HG02885 (cell line): ENCODE measurements around the gene IMMP2L.
"Not testable (repeated sequence)": the region's sequence is repeated elsewhere in the genome, so short reads cannot be mapped to it uniquely, and the experiment has no call there.

Experiments
- ATAC-seq: cut with Tn5 transposase; IDR thresholded peaks from one replicate; pipeline ENCODE4 v1.9.1; 2021; ENCODE audit warnings: mild to moderate bottlenecking; ENCODE audit not compliant: unreplicated experiment, poor library complexity

Gene IMMP2L

GRCh38 chr7:111511845-111512244, 50.4 kb downstream of the IMMP2L start:
- no peak for ATAC-seq

DNA sequence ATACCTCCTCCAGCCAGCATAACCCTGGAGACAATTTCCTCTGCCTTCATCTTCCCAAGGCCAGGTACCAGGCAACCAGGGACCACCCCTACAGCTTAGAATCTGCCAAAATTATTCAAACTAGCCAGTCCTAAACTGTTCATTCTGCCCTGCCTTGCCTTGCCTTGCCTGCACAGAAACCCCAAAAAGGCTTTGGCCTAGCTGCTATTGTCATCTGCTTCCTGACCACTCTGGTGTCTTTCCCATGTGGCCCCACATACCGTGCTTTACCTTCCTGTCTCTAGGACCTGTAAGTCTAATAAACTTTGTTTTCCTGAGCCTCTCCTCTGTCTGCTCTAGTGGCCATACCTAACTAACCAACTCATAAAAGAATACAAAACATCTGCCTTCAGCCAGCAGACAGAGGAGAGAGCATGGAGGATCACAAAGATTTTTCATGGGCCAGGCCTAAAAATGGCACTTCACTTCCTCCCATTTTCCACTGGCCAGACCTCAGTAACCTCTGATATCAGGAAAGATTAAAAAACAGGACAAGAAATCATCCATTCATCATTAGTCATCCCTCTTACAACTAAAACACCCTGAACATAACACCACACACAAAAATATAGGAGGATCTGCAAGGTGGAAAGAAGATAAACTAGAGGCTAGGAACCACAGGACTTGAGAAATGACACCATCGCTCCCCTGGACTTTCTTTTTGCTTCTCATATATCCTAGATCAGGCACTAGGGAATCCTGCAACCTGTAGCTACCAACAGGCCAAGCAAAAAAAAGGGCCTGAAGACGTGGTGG, 51.5 kb downstream of the IMMP2L start:
- no peak for ATAC-seq

- ATAC-seq = no peak
These were observed 52.2 kb downstream of the IMMP2L start for GRCh38 chr7:111510062-111510461.

- ATAC-seq = no peak
These were observed 53.0 kb downstream of the IMMP2L start for GRCh38 chr7:111509288-111509687.

GRCh38 chr7:111508387-111508786, 53.9 kb downstream of the IMMP2L start:
- ATAC-seq = peak; percentile 59

GRCh38 chr7:111505422-111505821, 56.9 kb downstream of the IMMP2L start:
- ATAC-seq = not testable (repeated sequence)

DNA sequence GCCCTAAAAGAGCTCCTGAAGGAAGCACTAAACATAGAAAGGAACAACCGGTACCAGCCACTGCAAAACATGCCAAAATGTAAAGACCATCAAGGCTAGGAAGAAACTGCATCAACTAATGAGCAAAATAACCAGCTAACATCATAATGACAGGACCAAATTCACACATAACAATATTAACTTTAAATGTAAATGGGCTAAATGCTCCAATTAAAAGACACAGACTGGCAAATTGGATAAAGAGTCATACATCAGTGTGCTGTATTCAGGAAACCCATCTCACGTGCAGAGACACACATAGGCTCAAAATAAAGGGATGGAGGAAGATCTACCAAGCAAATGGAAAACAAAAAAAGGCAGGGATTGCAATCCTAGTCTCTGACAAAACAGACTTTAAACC, 60.5 kb downstream of the IMMP2L start:
- ATAC-seq = not testable (repeated sequence)

DNA sequence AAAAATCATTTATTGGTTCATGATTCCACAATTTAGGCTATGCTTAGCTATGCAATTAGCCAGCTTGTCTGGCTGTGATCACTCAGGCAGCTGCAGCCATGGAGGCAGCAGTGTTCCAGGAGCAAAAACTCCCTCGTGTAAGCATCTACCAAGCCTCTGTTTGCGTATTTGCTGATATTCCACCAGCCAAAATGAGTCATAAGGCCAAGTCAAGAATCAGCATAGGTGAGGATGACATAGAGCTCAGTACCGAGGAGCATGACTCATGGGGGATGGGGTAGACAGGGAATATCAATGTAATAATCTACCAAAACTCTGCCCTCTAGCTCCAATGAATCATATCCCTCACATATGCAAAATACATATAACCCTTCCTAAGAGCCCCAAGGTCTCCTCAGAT, 63.3 kb downstream of the IMMP2L start:
- ATAC-seq = no peak

GRCh38 chr7:111498391-111499007, 63.8 kb downstream of the IMMP2L start:
- ATAC-seq = no peak

DNA sequence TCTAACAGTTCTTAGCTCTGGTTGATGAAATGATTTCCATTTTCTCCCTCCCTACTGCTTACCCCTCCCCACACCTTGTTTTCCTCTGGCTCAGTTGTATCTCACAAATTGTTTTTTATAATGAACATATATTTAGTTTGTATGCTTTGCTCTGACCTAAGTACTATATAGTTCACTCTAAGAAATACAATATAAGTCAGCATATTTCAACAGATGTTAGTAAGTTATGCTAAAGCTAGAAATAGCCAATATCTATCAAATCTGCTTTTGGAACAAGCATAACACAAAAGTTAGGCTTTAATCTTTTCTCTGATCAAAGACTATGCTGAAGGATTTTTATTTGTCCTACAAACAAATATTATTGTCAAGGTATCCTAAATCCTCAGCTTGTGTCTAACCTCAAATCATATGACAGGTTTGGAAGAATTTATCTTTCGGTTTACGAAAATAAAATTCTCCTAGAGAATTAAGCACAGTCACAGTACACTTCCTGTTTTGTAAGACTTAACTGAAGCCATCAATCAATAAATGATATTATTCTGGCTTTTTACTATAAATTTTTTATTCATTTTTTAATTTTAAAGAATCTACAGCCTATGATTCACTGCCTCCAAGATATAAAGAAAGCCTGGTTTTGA, 67.0 kb downstream of the IMMP2L start:
- ATAC-seq = no peak

DNA sequence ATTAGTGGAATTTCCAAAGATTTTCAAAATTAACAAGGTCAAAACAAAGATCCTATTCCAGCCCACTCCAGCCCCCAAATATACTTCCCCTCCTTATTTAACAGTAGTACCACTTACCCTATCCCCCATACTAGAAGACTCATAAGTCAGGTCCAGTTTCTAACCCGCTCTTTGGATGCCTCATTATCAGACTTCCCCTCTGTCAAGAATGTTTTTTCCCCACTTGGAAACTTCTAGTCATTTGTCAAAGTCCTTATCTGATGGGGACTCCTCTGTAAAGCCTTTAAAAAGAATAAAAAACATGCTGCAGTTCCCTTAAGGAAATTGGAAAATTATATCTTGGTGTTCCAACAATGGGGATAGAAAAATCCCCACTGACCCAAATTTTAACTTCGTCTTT, 70.1 kb downstream of the IMMP2L start:
- ATAC-seq = no peak

GRCh38 chr7:111486472-111487142, 75.7 kb downstream of the IMMP2L start:
- peak; percentile 80 for ATAC-seq

GRCh38 chr7:111485701-111486380, 76.5 kb downstream of the IMMP2L start:
- no peak for ATAC-seq

GRCh38 chr7:111483078-111483477, 79.2 kb downstream of the IMMP2L start:
- no peak for ATAC-seq

GRCh38 chr7:111477462-111478225, 84.6 kb downstream of the IMMP2L start:
- no peak for ATAC-seq

DNA sequence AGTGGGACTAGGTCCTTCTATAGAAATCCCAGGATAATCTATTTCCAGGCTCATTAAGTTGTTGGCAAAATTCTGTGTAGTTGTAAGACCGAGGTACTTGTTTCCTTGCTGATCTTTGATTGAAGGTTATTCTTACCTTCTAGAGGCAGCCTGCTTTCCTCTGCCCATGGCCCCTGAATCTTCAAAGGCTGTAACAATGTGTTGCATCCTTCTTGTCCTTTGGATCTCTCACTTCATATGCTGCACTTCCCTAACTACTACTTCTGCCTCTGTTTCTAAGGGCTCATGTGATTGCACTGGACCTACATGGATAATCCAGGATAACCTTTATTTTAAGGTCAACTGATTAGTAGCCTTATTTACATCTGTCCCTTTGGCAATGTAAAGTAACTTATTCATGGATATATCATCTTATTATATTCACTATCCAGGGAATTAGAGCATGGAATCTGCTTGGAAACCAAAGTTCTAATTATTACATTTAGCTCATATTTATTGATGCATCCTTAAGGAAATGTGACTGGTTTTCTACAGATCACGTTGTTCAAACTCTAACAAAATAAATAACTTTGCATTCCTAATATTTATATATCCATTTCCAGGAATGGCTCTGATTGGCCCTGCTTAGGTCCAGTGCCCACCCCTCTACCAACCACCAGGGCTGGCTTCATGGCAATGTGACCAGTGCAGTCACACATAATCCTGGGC, 85.6 kb downstream of the IMMP2L start:
- ATAC-seq = no peak

- no peak for ATAC-seq
These were observed 86.3 kb downstream of the IMMP2L start for GRCh38 chr7:111475959-111476358.

GRCh38 chr7:111475419-111475748, 86.9 kb downstream of the IMMP2L start:
- no peak for ATAC-seq

GRCh38 chr7:111474723-111475418, 87.4 kb downstream of the IMMP2L start:
- ATAC-seq = no peak
